HG03175 (cell line): ENCODE results near the gene SH2D5.
"Not testable (repeated sequence)": the region's sequence is repeated elsewhere in the genome, so short reads cannot be mapped to it uniquely, and the experiment has no call there.

ENCODE experiments used
- ATAC-seq: cut with Tn5 transposase; IDR thresholded peaks from one replicate; pipeline ENCODE4 v1.9.1; 2021; ENCODE audit warnings: mild to moderate bottlenecking, moderate library complexity; ENCODE audit not compliant: unreplicated experiment

SH2D5 gene

DNA sequence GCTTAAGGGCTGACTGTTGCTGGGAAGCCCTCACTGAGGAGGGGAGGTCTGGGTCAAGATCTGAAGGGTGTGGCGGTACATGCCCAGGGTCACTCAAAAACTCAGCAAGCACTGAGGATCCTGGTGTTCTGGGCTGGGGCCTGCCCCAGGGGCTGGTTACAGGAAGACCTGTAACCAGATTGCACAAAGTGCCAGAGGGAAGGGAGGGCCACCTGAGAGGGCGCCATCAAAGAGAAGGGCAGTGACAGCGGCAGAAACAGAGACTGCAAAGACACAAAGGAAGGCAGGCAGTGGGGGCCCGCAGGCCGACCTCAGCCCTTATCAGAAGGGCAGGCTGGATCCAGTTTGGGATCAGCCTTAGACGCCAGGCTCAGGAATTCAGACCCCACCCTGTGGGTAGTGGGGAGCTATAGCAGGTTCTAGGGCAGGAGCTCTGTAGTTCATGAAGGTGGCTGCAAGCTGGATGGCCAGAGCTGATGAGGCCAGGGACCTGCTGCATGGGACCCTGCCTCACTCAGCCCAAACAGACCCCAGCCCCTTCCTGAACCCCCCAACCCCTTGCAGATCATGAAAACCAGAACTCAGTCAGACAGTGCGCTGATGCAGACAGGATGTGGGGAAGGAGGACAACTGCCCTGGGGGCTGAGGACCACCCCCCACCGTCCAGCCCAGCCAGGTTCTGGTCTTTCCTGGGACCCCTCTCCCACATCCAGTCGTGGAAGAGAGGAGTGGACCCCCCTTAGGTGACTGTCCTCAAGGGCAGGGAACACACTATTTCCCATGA lies 3.9 kb downstream of the SH2D5 start:
- no peak for ATAC-seq

DNA sequence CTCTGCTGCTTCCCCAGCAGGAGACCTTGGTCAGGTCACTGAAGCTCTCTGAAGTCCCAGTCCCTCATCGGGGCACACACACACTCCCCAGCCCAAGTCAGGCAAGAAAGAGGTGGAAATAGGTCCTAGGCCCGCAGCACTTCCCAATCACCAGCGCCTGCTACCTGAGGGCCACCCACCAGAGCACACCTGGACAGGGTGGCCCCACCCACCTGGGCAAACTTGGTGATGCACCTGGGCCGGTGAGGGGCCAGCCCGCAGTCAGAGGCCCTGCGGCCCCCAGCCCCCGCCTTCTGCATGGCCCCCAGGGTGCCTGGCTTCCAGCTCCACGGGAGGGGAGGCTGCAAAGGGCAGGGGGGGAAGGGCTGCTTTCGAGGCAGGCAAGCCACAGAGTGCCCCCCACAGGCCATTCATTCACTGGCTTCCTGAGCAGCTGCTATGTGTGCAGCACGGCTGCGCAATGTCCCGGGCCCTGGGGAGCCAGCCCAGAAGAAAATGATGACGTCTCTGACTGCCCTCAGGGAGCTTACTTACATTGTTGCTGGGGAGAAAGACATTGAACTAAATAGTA lies 4.7 kb downstream of the SH2D5 start:
- no peak for ATAC-seq

DNA sequence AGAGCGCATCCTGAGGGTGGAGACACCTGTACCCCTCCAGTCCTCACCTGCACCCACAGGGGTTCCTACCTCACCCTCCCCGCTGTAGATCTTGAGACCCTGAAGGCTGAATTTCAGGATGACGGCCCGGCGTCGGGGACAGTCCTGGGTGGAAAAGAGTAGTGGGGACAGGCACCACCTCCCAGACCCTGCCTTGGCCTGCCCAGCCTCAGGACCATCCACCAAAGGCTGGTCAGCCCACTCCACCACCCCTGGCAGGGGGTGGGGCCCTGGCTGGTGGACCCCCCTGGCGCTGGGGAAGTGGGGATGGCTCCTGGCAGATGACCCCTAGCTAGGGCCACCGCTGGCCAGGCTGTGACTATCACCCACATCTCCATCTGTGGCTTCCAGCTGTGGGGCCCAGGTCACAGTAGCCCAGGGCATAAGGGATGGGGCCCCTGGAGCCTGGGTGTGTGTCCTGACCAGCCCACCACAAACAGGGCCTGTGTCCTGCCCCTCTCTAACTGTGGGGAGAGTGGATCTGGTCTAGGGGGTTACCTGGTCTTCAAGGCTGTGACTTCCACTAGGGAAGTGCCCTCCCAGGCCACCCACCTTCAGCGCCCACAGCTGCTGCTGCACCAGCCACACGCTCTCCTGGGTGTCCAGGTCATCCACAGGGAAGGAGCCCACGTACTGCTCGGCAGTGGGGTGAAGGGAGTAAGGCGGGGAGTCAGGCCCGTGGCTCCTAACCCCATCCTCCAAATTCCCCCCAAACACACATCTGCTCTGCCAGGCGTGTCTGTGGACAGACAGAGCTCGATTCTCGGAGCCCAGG lies 5.4 kb downstream of the SH2D5 start:
- ATAC-seq = no peak

DNA sequence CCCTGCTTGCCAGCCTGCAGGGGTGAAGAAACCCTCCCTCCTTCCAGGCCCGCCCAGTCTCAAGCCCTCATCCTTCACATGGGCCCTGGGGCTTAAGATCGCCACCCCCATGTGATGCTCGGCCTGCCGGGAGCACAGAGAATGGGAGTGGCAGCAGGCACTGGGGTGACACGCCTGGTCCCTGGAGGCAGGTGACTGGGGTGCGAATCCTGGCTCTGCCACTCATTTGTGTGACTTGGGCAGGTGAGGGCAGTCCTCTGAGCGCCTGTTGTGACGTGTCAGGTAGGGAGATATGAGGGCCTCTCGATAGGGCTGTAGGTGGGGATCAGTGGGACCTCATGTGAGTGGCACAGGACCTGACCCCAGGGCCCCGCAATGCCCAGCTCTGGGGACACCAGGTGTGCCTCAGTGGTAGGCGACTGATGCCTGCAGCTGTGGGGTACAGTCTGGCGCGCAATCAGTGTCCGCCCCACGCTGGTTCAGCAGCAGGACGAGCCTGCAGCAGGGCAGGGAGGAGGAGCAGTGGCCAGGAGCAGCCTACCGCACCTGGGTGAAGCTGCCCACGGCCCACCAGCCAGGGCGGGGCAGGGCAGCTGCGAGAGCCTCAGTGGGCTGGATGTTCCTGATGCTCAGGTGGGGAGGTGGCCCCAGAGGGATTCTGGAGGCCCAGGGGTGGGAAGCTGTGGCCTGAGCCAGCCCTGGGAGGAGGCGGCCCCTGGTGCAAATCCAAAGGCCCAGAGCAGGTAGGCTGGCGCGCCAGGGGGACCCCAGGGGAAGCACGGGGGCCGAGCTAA lies 6.2 kb downstream of the SH2D5 start:
- no peak for ATAC-seq

DNA sequence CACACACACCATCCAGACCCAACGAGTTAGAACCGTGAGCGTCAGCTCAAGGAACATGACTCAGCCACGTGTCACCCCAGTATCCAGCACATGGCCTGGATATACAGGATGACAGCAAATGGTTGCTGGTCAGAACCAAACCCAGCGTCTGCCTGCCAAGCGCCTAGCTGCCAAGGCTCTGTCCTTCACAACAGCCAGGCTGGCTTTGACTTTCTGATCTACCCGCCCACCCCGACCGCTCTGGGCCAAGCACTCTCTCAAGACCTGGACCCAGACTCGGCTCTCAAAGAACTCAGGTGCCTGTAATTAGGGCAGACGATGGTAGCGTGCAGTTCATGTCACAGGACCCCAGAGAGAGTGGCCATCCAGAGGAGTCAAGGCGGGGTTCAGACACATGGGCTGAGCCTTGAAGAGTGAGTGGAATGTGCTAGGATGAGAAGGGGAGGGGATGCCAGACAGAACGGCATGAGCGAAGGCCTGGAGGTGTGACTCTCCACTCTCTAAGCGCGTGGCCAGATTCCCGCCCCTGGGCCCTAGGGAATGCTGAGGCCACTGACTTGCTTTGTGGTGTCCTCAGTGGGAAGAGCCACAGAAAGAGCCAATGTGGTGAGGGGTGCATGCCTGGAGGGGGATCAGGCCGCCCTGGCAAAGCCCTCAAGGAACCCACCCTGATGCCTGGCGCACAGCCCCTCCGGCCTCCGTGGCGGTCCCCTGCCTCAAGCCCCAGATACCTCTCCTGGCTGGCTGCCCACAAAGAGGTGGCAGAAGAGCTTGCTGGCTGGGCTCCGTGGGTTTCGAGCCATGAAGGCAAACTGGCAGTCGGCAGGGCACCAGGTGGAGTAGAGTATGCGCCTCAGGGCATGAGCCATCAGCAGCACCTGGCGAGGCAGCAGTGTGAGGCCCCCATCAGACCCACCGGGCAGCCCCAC lies 7.0 kb downstream of the SH2D5 start:
- no peak for ATAC-seq

DNA sequence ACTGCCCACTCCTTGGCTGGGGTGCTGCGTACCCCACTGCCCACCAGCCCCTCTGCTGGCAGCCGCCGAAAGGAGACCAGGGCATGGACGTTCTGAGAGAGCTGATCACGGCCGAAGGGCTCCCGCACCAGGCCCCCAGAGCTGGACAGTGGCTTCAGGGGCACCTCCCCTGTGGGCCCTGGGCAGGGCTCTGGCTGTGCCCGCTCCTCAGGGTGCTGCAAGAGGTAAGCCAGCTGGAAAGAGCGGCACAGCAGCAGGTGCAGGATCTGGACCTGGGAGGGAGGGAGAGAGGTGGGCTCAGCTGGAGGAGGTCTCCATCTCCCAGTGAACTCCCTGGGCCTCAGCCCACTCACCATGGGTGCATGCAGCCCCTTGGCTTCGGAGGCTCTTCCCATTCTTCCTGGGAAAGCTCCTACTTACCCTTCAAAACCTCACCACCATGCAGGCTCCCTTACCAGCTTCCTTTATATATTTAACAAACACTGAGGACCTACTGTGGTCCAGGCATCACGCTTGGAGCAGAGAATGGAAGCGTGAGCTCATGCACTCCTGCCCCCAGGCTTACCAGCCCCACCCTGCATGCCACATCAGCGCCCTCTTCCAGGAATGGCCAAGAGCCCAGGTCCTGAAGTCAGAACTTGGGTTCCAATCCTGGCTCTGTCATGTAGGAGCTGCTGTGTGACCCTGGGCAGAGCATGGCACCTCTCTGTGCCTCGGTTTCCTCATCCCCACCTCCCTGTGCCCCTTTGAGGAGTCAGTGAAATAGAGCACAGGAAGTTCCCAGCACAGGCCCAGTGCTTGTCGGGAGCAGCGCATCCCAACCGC lies 7.9 kb downstream of the SH2D5 start:
- no peak for ATAC-seq

DNA sequence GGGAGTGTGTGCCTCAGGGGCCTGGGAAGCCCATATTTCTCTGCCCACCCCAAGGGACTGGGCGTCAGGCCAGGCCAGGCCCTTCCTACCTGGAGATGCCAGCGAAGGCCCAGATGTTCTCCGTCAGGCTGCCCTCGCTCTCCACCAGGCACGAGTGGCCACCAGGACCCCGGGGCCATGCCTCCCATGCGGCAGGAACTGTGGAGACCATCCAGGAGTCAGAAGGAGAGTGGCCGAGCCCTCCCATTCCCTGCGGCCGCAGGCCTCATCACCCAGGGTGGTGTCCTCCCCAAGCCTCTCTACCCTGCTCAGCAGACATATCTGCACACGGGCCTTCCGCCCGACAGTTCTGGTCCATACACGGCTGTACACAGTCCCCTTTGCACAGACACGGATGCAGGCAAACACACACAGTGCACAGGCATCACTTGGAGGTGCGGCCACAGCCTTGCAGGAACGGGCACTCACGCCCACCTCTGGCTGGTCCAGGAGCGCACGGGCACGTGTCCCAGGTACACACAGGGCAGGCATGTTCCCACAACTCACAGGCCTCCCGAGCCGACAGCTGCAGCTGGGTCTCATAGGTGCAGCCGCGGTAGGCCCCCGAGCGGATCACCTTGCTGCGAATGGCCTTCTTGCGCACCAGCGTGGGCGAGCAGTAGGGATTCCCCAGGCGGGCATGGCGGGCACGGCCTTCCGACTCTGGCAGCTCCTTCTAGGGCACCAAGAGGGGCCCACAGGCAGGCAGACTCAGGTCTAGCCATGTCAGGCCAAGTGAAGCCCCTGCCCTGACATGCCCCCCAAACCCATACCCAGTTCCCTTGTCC lies 8.8 kb downstream of the SH2D5 start:
- no peak for ATAC-seq

DNA sequence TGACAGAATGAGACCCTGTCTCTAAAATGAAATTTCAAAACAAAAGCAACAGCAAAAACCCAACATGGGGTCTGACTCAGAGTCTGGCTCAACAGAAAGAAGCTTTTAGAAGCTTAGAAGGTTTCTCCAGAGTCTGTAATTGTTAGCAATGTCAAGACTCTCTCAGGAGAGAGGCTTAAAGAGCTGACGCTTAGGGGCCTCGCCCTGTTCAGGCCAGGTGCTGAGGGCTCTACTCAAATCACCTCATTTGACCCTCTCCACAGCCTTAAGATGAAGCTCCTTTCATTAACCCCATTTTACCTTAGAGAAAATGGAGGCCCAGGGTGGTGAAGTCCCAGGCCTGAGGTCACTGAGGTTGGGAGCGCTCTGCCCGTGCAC lies 9.4 kb downstream of the SH2D5 start:
- ATAC-seq = no peak

DNA sequence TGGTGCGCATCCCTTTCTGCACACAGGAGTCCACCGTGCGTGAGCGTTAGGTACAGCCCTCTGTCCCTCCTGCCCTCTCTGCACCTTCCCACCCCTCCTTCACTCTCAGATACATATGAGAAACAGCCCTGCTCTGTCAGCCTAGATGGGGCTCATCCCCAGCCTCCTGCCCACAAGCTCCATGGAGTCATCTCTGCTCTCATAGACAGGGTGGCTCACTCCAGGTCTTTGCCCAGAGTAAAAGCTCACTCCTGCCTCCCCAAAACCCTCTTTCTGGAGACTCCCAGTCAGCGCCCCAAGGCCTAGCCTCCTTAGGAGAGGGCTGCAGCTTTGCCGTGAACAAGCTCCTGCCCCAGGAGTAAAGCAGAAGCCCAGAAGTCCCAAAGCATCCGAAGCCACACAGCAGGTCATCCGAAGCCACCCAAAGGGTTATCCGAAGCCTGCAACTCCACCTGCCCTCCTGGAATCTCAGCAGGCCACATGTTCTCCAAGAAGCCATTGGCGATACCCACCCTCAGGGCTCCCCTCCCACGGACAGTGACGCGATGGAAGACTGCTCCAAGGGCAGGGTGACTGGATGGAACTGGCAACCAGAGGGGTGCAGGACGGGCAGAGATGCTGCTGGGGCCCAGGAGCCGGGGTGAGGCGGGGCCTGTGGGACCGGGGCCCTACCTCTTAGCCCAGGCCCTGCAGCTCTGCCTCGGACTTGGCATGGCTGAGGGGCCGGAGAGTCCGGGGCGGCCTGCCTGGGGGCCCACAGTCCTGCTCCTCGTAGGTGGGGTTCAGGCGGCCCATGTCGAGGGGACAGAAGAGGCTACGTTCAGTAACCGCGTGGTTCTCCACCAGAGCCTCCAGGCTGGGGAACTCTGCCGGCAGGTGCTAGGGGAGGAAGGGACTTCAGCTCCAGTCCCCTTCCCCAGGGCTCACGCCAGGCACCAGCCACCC lies 11.1 kb downstream of the SH2D5 start:
- ATAC-seq = no peak

DNA sequence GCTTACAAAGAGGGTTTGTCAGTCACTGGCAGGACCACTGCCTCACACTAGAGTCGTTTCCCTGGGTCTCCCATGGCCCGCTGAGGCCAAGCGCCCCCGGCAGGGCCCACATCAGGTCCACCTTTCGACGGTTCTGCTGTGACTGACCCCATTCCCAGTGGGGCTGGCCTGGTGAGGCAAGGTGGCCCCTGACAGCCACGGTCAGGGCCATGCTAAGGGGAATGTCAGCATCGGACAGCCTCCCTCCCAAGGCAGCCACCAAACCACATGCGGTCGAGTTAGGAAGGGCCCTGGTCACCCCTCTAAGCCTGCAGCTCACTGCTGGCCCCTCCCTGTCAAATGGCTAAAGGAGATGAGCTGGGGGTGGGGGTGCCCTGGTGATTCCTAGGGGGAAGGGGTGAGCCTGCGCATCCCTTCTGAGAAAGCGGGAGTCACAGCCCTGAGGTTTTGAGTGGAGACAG lies 11.8 kb downstream of the SH2D5 start:
- no peak for ATAC-seq

DNA sequence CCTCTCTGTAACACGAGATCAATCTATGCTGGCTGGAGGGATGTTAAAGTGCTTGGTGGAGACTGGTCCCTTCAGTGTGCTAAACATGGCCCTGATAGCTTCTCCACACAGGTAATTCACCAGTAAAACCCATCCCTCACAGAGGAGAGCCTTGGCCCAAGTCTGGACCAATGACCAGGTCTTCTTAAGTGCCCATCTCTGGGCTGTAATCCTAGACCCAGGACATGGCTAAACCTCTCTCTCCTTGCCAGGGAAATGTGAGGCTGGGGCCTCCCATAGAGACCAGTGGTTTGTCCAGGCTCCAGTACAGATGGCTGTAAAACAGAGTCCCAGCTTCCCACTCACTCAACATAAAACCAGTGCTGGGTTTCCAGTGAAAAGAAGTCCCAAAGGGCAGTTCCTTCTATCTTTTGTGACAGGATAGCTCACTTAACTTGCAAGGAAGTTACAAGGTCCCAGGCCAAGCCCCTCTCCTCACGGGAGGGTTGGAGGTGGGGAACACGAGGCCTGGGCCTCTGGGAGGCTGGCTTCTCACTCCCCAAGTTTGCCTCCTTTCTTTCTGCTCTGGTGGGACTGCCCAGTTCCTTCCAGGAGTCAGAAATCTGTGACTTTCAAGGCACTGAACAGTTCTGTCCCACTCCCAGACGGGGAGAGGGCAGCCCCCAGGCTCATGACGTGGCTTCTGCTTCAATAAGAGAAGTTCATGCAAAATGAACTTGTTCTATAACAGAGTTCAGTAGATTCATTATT lies 12.5 kb downstream of the SH2D5 start:
- no peak for ATAC-seq

DNA sequence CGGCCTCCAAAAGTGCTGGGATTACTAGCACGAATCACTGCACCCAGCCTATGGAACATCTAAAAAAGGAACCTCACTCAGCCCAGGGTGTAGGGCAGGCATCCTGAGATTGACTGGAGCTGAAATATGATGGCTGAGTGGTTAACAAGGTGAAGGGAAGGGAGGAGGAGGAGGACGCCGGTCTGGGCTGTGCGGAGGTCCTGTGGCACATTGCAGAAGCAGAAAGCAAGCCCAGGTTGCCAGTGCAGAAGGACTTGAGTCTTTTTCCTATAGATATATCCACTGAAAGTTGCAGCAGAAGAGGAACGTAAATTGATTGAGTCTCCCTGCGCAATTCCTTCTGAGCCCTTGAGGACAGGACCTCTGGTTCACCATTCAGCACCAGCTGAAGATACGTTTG lies 13.2 kb downstream of the SH2D5 start:
- no peak for ATAC-seq

DNA sequence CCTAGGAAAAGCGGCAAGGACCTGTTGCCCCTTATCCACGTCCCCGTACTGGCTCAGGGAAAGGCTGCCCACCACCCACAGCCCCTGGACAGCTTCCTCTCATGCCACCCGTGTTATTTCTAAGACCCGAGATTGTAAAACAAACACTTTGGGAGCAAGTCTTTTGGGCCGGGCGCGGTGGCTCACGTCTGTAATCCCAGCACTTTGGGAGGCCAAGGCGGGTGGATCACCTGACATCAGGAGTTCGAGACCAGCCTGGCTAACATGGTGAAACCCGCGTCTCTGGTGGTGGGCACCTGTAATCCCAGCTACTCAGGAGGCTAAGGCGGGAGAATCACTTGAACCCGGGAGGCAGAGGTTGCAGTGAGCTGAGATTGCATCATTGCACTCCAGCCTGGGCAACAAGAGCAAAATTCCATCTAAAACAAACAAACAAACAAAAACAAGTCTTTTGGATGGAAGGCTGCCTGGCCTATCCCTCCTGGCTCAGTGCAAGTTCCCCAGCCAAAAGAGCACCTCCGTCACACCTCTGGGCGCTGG lies 14.1 kb downstream of the SH2D5 start:
- not testable (repeated sequence) for ATAC-seq

DNA sequence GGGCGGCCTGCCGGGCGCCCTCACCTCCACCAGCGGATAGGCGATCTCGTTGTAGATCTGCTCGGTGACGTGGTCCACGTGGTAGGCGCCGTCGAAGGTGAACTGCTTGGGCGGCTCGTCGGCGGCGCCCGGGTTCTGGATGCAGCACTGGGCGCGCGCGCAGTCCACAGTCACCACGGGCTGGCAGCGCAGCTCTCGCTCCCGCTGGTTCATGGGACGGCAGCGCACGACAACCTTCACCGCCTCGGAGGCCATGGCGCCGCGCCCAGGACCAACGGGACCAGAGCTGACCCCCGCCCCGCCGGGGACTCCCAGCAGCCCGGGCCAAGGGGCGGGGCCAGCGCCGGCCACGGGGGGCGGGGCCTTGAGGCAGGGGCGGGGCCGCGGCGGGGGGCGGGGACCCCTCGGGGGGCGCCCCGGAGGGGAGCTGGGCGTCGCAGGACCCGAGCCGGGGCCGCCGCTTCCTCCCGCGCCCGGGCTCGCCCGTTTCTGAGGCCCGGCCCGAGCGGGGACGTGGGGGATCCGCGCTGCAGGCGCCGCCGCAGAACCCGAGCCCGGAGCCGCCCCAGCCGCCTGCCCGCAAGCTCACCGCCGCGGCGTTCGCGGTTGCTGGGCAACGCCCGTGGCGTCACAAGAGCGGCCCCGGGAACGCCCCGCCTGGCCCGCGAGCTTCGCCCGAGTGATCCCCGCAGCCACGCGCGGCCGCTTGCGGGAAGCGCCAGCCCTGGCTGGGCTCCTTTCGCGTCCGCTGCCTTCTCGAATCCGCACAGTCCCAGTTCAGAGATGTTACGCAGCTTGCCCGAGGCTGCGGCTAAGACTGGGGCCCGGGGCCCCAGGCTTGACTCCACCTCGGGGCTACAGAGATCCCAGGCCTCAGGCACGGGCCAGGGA lies 14.8 kb downstream of the SH2D5 start, which contains the start of gene KIF17:
TSS of gene KIF17 (minus strand) at position 556 of the 891 bp plus-strand sequence. CDS start at position 255, 301 bp downstream.
- ATAC-seq = no peak

DNA sequence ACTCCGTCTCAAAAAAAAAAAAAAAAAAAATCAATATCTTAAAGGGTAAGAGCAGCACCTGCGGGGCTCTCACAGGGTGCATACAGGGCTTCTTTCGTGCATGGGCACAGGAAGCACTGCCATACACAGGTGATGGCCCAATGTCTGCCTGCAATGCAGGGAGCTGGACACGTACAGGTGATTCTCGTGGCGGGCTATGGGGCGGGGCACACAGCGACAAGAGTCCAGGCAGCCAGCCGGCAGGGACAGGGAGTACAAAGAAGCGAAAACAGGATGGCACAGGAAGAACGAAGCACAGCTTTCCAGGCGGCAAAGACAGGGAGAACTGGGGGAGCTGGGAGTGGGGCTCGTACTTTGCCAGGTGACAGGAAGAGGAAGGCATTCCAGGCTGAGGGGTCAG lies 16.3 kb downstream of the SH2D5 start:
- no peak for ATAC-seq
